Measurements from ENCODE around the gene RETREG1. TPM values are rescaled to one million over a fixed set of nuclear protein-coding genes. Genes with fewer than 3 reads are reported as not detected.

Gene RETREG1
- total and polyA plus RNA-seq, 2 experiments from 2014 or later: 23.8 to 24.0 TPM

GRCh38 chr5:16427587-16427986 lies 189.2 kb downstream of the RETREG1 start:
- Histone ChIP-seq H3K4me2 (no peak overlapping the region), H2AFZ (no peak overlapping the region), H3K79me2 (no peaks in the 10 kb centered on the region), H3K4me3 (no peak overlapping the region), H3K36me3 (replicated peaks; ENCODE audit: insufficient read depth, low read depth) (no peaks in the 10 kb centered on the region), H3K27ac (no peak overlapping the region), H3K9me3 (ENCODE audit: low read depth) (no peaks in the 10 kb centered on the region), H4K20me1 (ENCODE audit: insufficient read depth, poor library complexity, severe bottlenecking) (no peaks in the 10 kb centered on the region), H3K4me1 (ENCODE audit: insufficient read depth) (no peaks in the 10 kb centered on the region), H3K27me3 (no peaks in the 10 kb centered on the region), H3K9me2 (replicated peaks; ENCODE audit: insufficient read depth) (no peaks in the 10 kb centered on the region)
- TF ChIP-seq CTCF (IDR thresholded peaks at IDR 0.05; ENCODE audit: poor library complexity) (no peak), EZH2phosphoT487 (IDR thresholded peaks at IDR 0.05; ENCODE audit: low read depth, severe bottlenecking, unreplicated experiment) (no peak), EZH2 (IDR thresholded peaks at IDR 0.05; ENCODE audit: borderline replicate concordance) (no peak)
- WGBS (ENCODE audit: low lambda C conversion rate, missing lambda C conversion rate): 48% methylated on average over 11 of the region's 11 CpGs
- no peak for DNase-seq (ENCODE audit: low spot score)

Small RNA genes lying within 50 kb of the gene (small RNA-seq; reads per million reads assigned to genes)
- not detected for gene RF00019

Other genes with a start within 250 kb of the RETREG1 start
- gene ZNF622, start 151.2 kb downstream of the RETREG1 start, total RNA-seq: 38.4 and 44.6 TPM in 2 replicates
- gene ZNF622, start 151.2 kb downstream of the RETREG1 start, polyA plus RNA-seq: 49.5 and 56.6 TPM in 2 replicates